Suprapubic skin (tissue), 4 donors: ENCODE results near the gene HRH2.

Experiments used
- EP300 ChIP-seq: sonication (generic); formaldehyde crosslinking; IDR thresholded peaks from one replicate; pipeline ENCODE4 v1.6.1; 2017; ENCODE audit warnings: antibody characterized with exemption
- POLR2AphosphoS5 ChIP-seq, 3 donors: sonication (generic); formaldehyde crosslinking; IDR thresholded peaks; one replicate each; pipeline ENCODE4 v1.6.1; 2017; ENCODE audit warnings: antibody characterized with exemption in 3 of 3
- TF ChIP-seq, protein P1 (sequence below), 2 donors: fragments of 200-600 bp in 1 of 2; fragments of 450-650 bp in 1 of 2; sonication (generic) in 1 of 2; IDR thresholded peaks; one replicate each; pipeline ENCODE4 v1.5.1; 2016 to 2019; ENCODE audit warnings: antibody characterized with exemption in 2 of 2, mild to moderate bottlenecking in 1 of 2, moderate library complexity in 1 of 2

DNA sequence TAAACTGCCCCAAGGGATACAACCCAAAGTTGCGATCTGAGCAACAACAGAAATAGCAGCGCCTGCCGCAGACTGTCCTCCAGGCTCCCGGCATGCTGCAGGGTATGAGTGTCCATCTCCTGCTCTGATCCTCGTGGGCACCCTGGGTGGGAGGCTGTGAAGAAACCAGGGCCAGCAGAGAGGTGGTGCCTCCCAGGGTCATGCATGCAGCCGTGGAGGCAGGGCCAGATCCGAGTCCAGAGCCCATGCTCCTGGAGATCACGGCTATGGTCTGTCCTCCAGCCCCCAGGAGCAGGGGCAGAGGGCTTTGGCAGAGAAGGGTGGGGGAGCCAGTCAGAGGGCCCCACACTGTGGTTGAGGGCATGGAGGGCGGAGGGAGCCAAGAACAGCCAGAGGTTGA is 29.0 kb downstream of the HRH2 start:
- TF ChIP-seq POLR2AphosphoS5 (IDR thresholded peaks at IDR 0.05) (no peak), EP300 (no peak)
- TF ChIP-seq, protein P1, sequence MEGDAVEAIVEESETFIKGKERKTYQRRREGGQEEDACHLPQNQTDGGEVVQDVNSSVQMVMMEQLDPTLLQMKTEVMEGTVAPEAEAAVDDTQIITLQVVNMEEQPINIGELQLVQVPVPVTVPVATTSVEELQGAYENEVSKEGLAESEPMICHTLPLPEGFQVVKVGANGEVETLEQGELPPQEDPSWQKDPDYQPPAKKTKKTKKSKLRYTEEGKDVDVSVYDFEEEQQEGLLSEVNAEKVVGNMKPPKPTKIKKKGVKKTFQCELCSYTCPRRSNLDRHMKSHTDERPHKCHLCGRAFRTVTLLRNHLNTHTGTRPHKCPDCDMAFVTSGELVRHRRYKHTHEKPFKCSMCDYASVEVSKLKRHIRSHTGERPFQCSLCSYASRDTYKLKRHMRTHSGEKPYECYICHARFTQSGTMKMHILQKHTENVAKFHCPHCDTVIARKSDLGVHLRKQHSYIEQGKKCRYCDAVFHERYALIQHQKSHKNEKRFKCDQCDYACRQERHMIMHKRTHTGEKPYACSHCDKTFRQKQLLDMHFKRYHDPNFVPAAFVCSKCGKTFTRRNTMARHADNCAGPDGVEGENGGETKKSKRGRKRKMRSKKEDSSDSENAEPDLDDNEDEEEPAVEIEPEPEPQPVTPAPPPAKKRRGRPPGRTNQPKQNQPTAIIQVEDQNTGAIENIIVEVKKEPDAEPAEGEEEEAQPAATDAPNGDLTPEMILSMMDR (IDR thresholded peaks at IDR 0.05), result no peak
